Stomach (tissue), 4 donors: ENCODE data around the gene GRB7.

Source experiments
- CTCF ChIP-seq, 7 experiments: fragments of 450-650 bp in 4 of 7; fragments of 200-600 bp in 3 of 7; sonication (generic) in 3 of 7; IDR thresholded peaks; one replicate each; pipeline ENCODE4 v1.5.1; 2016 to 2019; ENCODE audit warnings: antibody characterized with exemption in 7 of 7, control low read depth in 2 of 7, mild to moderate bottlenecking in 1 of 7
- EP300 ChIP-seq: sonication (generic); formaldehyde crosslinking; IDR thresholded peaks from one replicate; pipeline ENCODE4 v1.6.1; 2017; ENCODE audit warnings: antibody characterized with exemption
- POLR2A ChIP-seq, 4 donors: fragments of 450-650 bp; IDR thresholded peaks; one replicate each; pipeline ENCODE4 v1.6.1; 2016; ENCODE audit warnings: antibody characterized with exemption in 4 of 4, control low read depth in 2 of 4, mild to moderate bottlenecking in 1 of 4, moderate library complexity in 1 of 4
- POLR2AphosphoS5 ChIP-seq, 3 donors: sonication (generic); formaldehyde crosslinking; IDR thresholded peaks; one replicate each; pipeline ENCODE4 v1.6.1; 2016; ENCODE audit warnings: antibody characterized with exemption in 3 of 3

- TF ChIP-seq POLR2A (IDR thresholded peaks at IDR 0.05), result no peak
- TF ChIP-seq CTCF (IDR thresholded peaks at IDR 0.05), result no peak
- no peak for TF ChIP-seq EP300
- no peak for TF ChIP-seq POLR2AphosphoS5 (IDR thresholded peaks at IDR 0.05)
Observed at GRCh38 chr17:39787743-39788484, 50.2 kb downstream of the GRB7 start.
